MM.1S (cell line): ENCODE data around the gene ZNF771.

Experiments used
- CTCF ChIP-seq: fragments of 300-600 bp; sonication (generic); IDR thresholded peaks from 2 replicates; pipeline ENCODE4 v1.5.1; 2016; ENCODE audit warnings: antibody characterized with exemption, low read length, mixed read lengths
- EZH2 ChIP-seq: fragments of 300-600 bp; sonication (generic); optimal IDR thresholded peaks from 2 replicates; pipeline ENCODE3; 2017; ENCODE audit warnings: low read depth, mild to moderate bottlenecking, antibody characterized with exemption, low read length, mixed read lengths

GRCh38 chr16:30368792-30369090, 38.7 kb upstream of the ZNF771 start:
- TF ChIP-seq CTCF = no peak
- TF ChIP-seq EZH2 = no peak
